ENCODE results near the gene OR51I1.

- TF ChIP-seq CTCF (IDR thresholded peaks at IDR 0.05) (no peak), POLR2A (IDR thresholded peaks at IDR 0.05) (no peak)
These were observed 7.7 kb upstream of the OR51I1 start, which contains the start of gene OR51I2 for GRCh38 chr11:5449023-5449422.
